H9 (cell line): Measurements from ENCODE around the gene GOLGA1. TPM values are rescaled to one million over a fixed set of nuclear protein-coding genes. Genes with fewer than 3 reads are reported as not detected.

Experiments used
- DNase-seq: peaks from one replicate; pipeline ENCODE4 v3.0.0-alpha.2; 2017
- H2AFZ ChIP-seq: one replicate; pipeline ENCODE4 v1.6.1; 2013; ENCODE audit warnings: mild to moderate bottlenecking, low read length, control low read depth, moderate library complexity
- H2AK5ac ChIP-seq: 2 replicates; pipeline ENCODE4 v1.6.1; 2013; ENCODE audit warnings: low read length, control low read depth, mixed read lengths; ENCODE audit not compliant: insufficient read length
- H2BK120ac ChIP-seq: one replicate; pipeline ENCODE4 v1.6.1; 2013; ENCODE audit warnings: low read depth, mild to moderate bottlenecking, low read length, control low read depth, inconsistent platforms; ENCODE audit not compliant: poor library complexity, severe bottlenecking
- H2BK12ac ChIP-seq: 2 replicates; pipeline ENCODE4 v1.6.1; 2013; ENCODE audit warnings: low read length, control low read depth, mixed read lengths, low read depth; ENCODE audit not compliant: insufficient read length
- H2BK15ac ChIP-seq: 2 replicates; pipeline ENCODE4 v1.6.1; 2013; ENCODE audit warnings: low read depth, low read length, control low read depth
- H2BK20ac ChIP-seq: one replicate; pipeline ENCODE4 v1.6.1; 2013; ENCODE audit warnings: low read depth, mild to moderate bottlenecking, low read length, control low read depth, inconsistent platforms; ENCODE audit not compliant: poor library complexity, severe bottlenecking
- H2BK5ac ChIP-seq: 2 replicates; pipeline ENCODE4 v1.6.1; 2013; ENCODE audit warnings: low read length, control low read depth, mixed read lengths; ENCODE audit not compliant: insufficient read length
- H3K14ac ChIP-seq: 2 replicates; pipeline ENCODE4 v1.6.1; 2013; ENCODE audit warnings: low read length, control low read depth; ENCODE audit not compliant: insufficient read depth
- H3K18ac ChIP-seq: 2 replicates; pipeline ENCODE4 v1.6.1; 2013; ENCODE audit warnings: low read depth, mild to moderate bottlenecking, mixed read lengths, low read length, control low read depth; ENCODE audit not compliant: insufficient read length
- H3K23ac ChIP-seq: 2 replicates; pipeline ENCODE4 v1.6.1; 2013; ENCODE audit warnings: low read length, control low read depth, mixed read lengths, low read depth; ENCODE audit not compliant: insufficient read length
- H3K23me2 ChIP-seq: 2 replicates; pipeline ENCODE4 v1.6.1; 2013; ENCODE audit warnings: low read depth, mild to moderate bottlenecking, mixed read lengths, low read length, control low read depth; ENCODE audit not compliant: insufficient read length, poor library complexity, severe bottlenecking
- H3K27ac ChIP-seq: 2 replicates; pipeline ENCODE4 v1.5.1; 2013; ENCODE audit warnings: low read length, control low read depth, mixed read lengths, low read depth; ENCODE audit not compliant: insufficient read length
- H3K27me3 ChIP-seq: 2 replicates; pipeline ENCODE4 v1.6.1; 2013; ENCODE audit warnings: low read length, control low read depth, inconsistent platforms; ENCODE audit not compliant: insufficient read depth
- H3K4ac ChIP-seq: 2 replicates; pipeline ENCODE4 v1.6.1; 2013; ENCODE audit warnings: low read depth, mild to moderate bottlenecking, control low read depth, inconsistent platforms, low read length, moderate library complexity
- H3K4me1 ChIP-seq: 2 replicates; pipeline ENCODE4 v1.6.1; 2013; ENCODE audit warnings: low read length, control low read depth, inconsistent platforms; ENCODE audit not compliant: insufficient read depth
- H3K4me2 ChIP-seq: 2 replicates; pipeline ENCODE4 v1.6.1; 2013; ENCODE audit warnings: low read length, control low read depth, mixed read lengths; ENCODE audit not compliant: insufficient read length, insufficient read depth
- H3K56ac ChIP-seq: 2 replicates; pipeline ENCODE4 v1.6.1; 2013; ENCODE audit warnings: low read depth, mild to moderate bottlenecking, mixed read lengths, low read length, control low read depth; ENCODE audit not compliant: insufficient read length
- H3K79me1 ChIP-seq: 2 replicates; pipeline ENCODE4 v1.6.1; 2013; ENCODE audit warnings: low read depth, mild to moderate bottlenecking, moderate library complexity, low read length, control low read depth, inconsistent platforms; ENCODE audit not compliant: insufficient read depth, poor library complexity, severe bottlenecking
- H3K79me2 ChIP-seq: 2 replicates; pipeline ENCODE4 v1.6.1; 2013; ENCODE audit warnings: low read length, control low read depth, inconsistent platforms; ENCODE audit not compliant: insufficient read depth
- H3K9ac ChIP-seq: 2 replicates; pipeline ENCODE4 v1.6.1; 2013; ENCODE audit warnings: low read length, control low read depth, mixed read lengths; ENCODE audit not compliant: insufficient read length; ENCODE audit errors: extremely low read depth
- H3K9me3 ChIP-seq: one replicate; pipeline ENCODE4 v1.6.1; 2013; ENCODE audit warnings: low read depth, low read length, inconsistent platforms; ENCODE audit not compliant: control insufficient read depth
- H3T11ph ChIP-seq: one replicate; pipeline ENCODE4 v1.6.1; 2013; ENCODE audit warnings: mild to moderate bottlenecking, low read length, control low read depth, inconsistent platforms
- H4K20me1 ChIP-seq: one replicate; pipeline ENCODE4 v1.6.1; 2013; ENCODE audit not compliant: control insufficient read depth, insufficient read length, insufficient read depth
- H4K5ac ChIP-seq: 2 replicates; pipeline ENCODE4 v1.6.1; 2013; ENCODE audit warnings: low read depth, mild to moderate bottlenecking, mixed read lengths, low read length, control low read depth; ENCODE audit not compliant: insufficient read length
- H4K8ac ChIP-seq: replicated peaks from 2 replicates; pipeline ENCODE4 v1.6.1; 2013; ENCODE audit warnings: low read length, control low read depth, mixed read lengths, low read depth; ENCODE audit not compliant: insufficient read length
- H4K91ac ChIP-seq: 2 replicates; pipeline ENCODE4 v1.6.1; 2013; ENCODE audit warnings: low read depth, mild to moderate bottlenecking, moderate library complexity, mixed read lengths, low read length, control low read depth; ENCODE audit not compliant: insufficient read length
- H3K27ac Mint-ChIP-seq, 3 experiments: 2 replicates in 2 of 3; 3 replicates in 1 of 3; pipeline ENCODE4 v1.8.0; 2020 to 2021; ENCODE audit warnings: mixed read lengths in 3 of 3, mild to moderate bottlenecking in 1 of 3, moderate library complexity in 1 of 3
- H3K27me3 Mint-ChIP-seq: 2 replicates; pipeline ENCODE4 v1.8.0; 2021; ENCODE audit warnings: low read depth, mild to moderate bottlenecking, moderate library complexity, mixed read lengths
- H3K36me3 Mint-ChIP-seq, 3 experiments: 2 replicates in 2 of 3; 3 replicates in 1 of 3; pipeline ENCODE4 v1.8.0; 2020 to 2021; ENCODE audit warnings: low read depth in 3 of 3, mixed read lengths in 3 of 3; ENCODE audit not compliant: insufficient read depth in 1 of 3
- H3K4me1 Mint-ChIP-seq, 2 experiments: 2 replicates each; pipeline ENCODE4 v1.8.0; 2020; ENCODE audit warnings: mixed read lengths in 2 of 2
- H3K4me3 Mint-ChIP-seq, 2 experiments: 2 replicates in 1 of 2; 3 replicates in 1 of 2; pipeline ENCODE4 v1.8.0; 2020 to 2021; ENCODE audit warnings: mild to moderate bottlenecking in 2 of 2, mixed read lengths in 2 of 2, moderate library complexity in 1 of 2
- H3K9me3 Mint-ChIP-seq, 2 experiments: 2 replicates in 1 of 2; 3 replicates in 1 of 2; pipeline ENCODE4 v1.8.0; 2020; ENCODE audit warnings: mild to moderate bottlenecking in 2 of 2, mixed read lengths in 2 of 2, moderate library complexity in 1 of 2
- total RNA-seq: library from RNA; stranded (reverse); gene quantifications from 2 replicates; pipeline ENCODE4 v1.2.1, GENCODE V29; 2021
- TF ChIP-seq, protein P1 (sequence below): fragments of 200-600 bp; sonication (generic); conservative IDR thresholded peaks from 3 replicates; pipeline ENCODE4 v1.8.0; 2021; ENCODE audit warnings: antibody characterized with exemption, mild to moderate bottlenecking

The GOLGA1 gene
- total RNA-seq, 1 experiment from 2014 or later, result 7.6 TPM

DNA sequence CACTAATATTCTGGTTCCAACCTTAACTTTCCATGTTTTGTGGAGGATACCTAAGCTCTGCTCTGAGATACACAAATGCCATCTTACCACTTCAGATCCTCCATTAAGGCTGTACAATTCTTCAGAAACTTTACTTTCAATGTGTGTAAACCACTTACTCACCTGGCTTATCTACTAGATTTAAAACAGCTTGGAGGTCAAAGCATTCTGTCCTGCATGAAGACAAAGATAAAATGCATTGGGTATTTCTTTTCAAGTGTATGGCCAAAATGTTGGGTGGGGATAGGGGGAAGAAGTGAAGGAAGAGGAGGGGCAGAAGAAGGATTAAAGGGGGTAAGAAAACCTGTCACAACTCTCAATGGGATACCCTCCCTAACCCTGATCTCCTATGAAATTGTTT is 939 bp downstream of the GOLGA1 start:
- Histone ChIP-seq H3K56ac (no peak overlapping the region), H3K4me2 (peak overlapping the region; percentile 71), H3K27ac (no peak overlapping the region), H2BK5ac (no peak overlapping the region), H2BK20ac (no peak overlapping the region), H4K20me1 (no peaks in the 10 kb centered on the region), H4K91ac (no peak overlapping the region), H2BK12ac (no peak overlapping the region), H3K4me1 (no peaks in the 10 kb centered on the region), H4K8ac (no peak overlapping the region), H3K27me3 (no peaks in the 10 kb centered on the region), H3T11ph (no peak overlapping the region), H3K79me1 (no peaks in the 10 kb centered on the region), H4K5ac (no peak overlapping the region), H3K4ac (no peak overlapping the region), H3K18ac (no peak overlapping the region), H2AK5ac (no peak overlapping the region), H3K14ac (no peak overlapping the region), H2BK15ac (no peak overlapping the region), H3K9ac (no peak overlapping the region), H3K79me2 (no peaks in the 10 kb centered on the region), H3K9me3 (no peaks in the 10 kb centered on the region), H3K23ac (no peak overlapping the region), H2BK120ac (no peak overlapping the region), H2AFZ (no peak overlapping the region), H3K23me2 (peaks cover 8% of the 10 kb centered on the region)
- H3K9me3 Mint-ChIP-seq, result no peaks in the 10 kb centered on the region; a peak in 1 of 5 replicates
- H3K27me3 Mint-ChIP-seq, result no peaks in the 10 kb centered on the region; the same call in 1 of the 2 replicates
- H3K27ac Mint-ChIP-seq, result peak overlapping the region; percentile 67 to 95 (median 94); a peak in 6 of 7 replicates
- peak overlapping the region; percentile 91 to 94 for H3K4me3 Mint-ChIP-seq
- TF ChIP-seq, protein P1, sequence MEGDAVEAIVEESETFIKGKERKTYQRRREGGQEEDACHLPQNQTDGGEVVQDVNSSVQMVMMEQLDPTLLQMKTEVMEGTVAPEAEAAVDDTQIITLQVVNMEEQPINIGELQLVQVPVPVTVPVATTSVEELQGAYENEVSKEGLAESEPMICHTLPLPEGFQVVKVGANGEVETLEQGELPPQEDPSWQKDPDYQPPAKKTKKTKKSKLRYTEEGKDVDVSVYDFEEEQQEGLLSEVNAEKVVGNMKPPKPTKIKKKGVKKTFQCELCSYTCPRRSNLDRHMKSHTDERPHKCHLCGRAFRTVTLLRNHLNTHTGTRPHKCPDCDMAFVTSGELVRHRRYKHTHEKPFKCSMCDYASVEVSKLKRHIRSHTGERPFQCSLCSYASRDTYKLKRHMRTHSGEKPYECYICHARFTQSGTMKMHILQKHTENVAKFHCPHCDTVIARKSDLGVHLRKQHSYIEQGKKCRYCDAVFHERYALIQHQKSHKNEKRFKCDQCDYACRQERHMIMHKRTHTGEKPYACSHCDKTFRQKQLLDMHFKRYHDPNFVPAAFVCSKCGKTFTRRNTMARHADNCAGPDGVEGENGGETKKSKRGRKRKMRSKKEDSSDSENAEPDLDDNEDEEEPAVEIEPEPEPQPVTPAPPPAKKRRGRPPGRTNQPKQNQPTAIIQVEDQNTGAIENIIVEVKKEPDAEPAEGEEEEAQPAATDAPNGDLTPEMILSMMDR, result no peak
- DNase-seq, result no peak
- peaks cover 0 to 2% (median 0%) of the 10 kb centered on the region in 3 experiments; a peak in 1 of 7 replicates for H3K36me3 Mint-ChIP-seq
- H3K4me1 Mint-ChIP-seq, result peaks cover 11 to 13% of the 10 kb centered on the region in 2 experiments
